Activated CD4-positive, alpha-beta T cell treated with anti-CD3 and anti-CD28 coated beads, Interleukin-2, amount 10 ng/mL, durations not matched to agents 24 days and 14 days (primary cell): ENCODE results near the gene KCNQ2. TPM values are rescaled to one million over a fixed set of nuclear protein-coding genes. Genes with fewer than 3 reads are reported as not detected.

ENCODE experiments used
- DNase-seq: peaks from one replicate; pipeline ENCODE4 v3.0.0; 2022
- H3K27ac Mint-ChIP-seq: one replicate; pipeline ENCODE4 v1.8.0; 2022; ENCODE audit warnings: mild to moderate bottlenecking, mixed read lengths
- H3K27me3 Mint-ChIP-seq: one replicate; pipeline ENCODE4 v1.8.0; 2022; ENCODE audit warnings: mixed read lengths
- H3K36me3 Mint-ChIP-seq: one replicate; pipeline ENCODE4 v1.8.0; 2022; ENCODE audit warnings: low read depth, mild to moderate bottlenecking, mixed read lengths
- H3K4me1 Mint-ChIP-seq: one replicate; pipeline ENCODE4 v1.8.0; 2021; ENCODE audit warnings: mixed read lengths
- H3K4me3 Mint-ChIP-seq: one replicate; pipeline ENCODE4 v1.8.0; 2022; ENCODE audit warnings: mild to moderate bottlenecking, moderate library complexity, mixed read lengths
- H3K9me3 Mint-ChIP-seq: one replicate; pipeline ENCODE4 v1.8.0; 2021; ENCODE audit warnings: mixed read lengths
- intact Hi-C: fragments of 100-400 bp; cut with micrococcal nuclease; formaldehyde crosslinking; loops from one replicate; pipeline ENCODE4 v1.15.1; 2023
- total RNA-seq: library from RNA; stranded (reverse); gene quantifications from 2 replicates; pipeline ENCODE4 v1.2.3, GENCODE V29; 2022

KCNQ2 gene
- total RNA-seq, 1 donor from 2014 or later, result not detected

DNA sequence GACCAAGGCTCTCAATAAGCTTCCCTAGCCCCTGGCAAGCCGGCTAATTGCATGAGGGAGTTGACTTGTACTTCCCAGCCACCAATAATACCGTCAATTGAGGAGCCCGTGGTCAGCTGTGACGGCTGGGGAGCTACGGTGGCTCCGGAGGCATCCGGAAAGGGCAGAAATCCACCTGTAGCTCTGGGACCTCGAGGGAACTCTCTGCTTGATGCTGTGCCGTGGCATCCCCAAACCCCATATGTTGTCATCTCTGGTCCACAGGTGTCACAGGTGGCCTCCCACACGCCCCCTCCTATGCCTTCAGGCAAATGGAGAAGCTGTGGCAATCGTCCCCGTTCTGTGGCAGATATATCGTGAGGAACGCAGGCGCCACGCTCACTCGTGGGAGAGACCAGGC, 5.5 kb upstream of the KCNQ2 start:
- H3K36me3 Mint-ChIP-seq, result no peaks in the 10 kb centered on the region
- peaks cover 35% of the 10 kb centered on the region for H3K27me3 Mint-ChIP-seq
- intact Hi-C loops, result no loop called here

DNA sequence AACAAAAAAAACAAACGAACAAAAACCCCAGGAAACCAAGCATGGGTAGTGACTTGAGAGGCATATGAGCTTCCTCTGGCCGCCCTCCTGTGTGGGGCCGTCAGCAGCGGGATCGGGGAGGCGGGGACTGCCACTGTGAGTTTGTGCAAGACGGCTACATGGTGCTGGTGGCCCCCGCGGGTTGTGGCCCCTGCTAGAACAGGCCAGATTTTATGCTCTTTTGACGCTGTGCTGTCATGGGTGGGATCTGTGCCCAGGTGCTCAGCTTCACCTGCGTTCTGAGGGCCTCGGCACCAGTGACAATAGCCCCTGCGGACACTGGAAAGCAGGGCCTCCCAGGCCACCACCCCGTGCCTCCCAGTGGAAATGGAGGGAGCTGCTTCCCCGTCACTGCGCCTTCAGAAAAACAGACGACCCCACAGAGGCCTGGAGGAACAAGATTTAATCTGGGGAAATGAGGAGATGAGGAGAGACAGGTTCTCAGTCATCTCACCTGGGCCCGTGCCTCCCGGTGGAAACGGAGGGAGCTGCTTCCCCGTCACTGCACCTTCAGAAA, 4.7 kb upstream of the KCNQ2 start:
- Mint-ChIP-seq H3K4me1 (no peaks in the 10 kb centered on the region), H3K9me3 (no peaks in the 10 kb centered on the region), H3K27me3 (peaks cover 30% of the 10 kb centered on the region), H3K36me3 (no peaks in the 10 kb centered on the region), H3K4me3 (no peak overlapping the region), H3K27ac (no peak overlapping the region)
- intact Hi-C loops, result no loop called here
- DNase-seq, result no peak

More for the DNA sequence above, 5.5 kb upstream of the KCNQ2 start:
- peaks cover under 1% of the 10 kb centered on the region for H3K4me1 Mint-ChIP-seq
- no peak overlapping the region for H3K27ac Mint-ChIP-seq
- H3K4me3 Mint-ChIP-seq, result no peak overlapping the region
- DNase-seq, result no peak
- no peaks in the 10 kb centered on the region for H3K9me3 Mint-ChIP-seq

DNA sequence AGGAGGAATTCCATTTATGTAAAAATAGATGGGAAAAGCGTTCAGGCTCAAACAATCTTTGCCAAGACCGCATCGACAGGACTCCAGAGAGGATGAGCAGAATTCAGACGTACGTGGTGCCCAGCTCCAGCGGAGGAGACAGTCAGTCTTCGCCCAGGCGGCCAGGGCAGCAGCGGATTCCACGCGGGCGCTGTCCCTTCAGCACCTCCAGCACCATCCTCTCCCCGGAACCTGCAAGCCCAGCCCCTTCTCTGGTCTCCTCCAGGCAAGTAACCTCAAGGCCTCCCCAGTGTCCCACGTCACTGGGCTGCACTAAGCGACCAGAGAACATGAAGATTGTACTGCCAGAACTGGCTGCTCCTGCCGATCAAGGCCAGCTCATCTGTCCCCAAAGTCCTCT, 2.8 kb upstream of the KCNQ2 start:
- H3K9me3 Mint-ChIP-seq, result no peaks in the 10 kb centered on the region
- no peaks in the 10 kb centered on the region for H3K4me1 Mint-ChIP-seq
- intact Hi-C loops, result no loop called here
- no peaks in the 10 kb centered on the region for H3K36me3 Mint-ChIP-seq
- H3K27me3 Mint-ChIP-seq, result peaks cover 32% of the 10 kb centered on the region
- H3K4me3 Mint-ChIP-seq, result no peak overlapping the region
- no peak overlapping the region for H3K27ac Mint-ChIP-seq
- DNase-seq, result peak; percentile 71

DNA sequence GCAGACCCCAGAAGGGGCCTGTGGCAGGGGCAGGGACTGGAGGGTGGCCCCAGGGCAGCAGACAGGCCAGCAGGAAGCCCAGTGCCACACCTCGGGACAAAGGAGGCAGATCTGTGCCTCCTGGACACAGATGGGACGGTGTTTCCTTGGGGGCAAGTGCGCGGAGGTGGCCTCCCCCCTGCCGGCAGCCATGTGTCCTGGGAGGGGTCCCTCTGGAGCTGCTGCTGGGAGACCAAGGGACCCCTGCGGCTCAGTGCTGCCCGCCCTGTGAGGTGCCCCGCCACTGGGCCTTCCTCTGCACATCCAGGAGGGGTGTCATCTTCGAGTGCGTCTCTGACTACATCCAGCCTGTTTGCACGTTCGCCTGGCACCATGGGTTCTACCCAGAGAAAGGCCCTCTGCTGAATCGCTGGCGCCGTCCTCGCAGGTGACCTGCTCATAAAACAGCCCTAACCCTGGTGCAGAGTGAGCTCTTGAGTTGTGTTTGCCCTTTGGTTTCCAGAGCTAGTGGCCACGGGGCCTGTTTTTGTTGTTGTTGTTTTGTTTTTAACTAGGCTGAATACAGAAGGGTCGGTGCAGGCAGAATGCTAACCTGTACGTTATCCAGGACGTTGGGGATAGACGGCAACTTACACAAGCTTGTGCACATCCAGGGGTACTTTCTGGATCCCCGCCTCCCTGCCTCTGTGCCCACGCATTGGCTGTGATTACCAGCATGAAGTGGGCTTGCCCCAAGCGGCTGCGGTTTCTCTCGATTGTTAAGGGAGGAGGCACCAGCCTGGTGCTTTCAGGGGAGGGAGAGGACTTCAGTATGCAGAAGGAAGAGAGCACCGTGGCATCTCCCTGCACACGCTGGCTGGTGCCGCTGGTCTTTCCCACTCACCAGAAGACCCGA, 1.3 kb upstream of the KCNQ2 start:
- no peaks in the 10 kb centered on the region for H3K4me1 Mint-ChIP-seq
- no peaks in the 10 kb centered on the region for H3K36me3 Mint-ChIP-seq
- DNase-seq, result no peak
- H3K27me3 Mint-ChIP-seq, result peaks cover 32% of the 10 kb centered on the region
- H3K27ac Mint-ChIP-seq, result no peak overlapping the region
- H3K9me3 Mint-ChIP-seq, result no peaks in the 10 kb centered on the region
- no peak overlapping the region for H3K4me3 Mint-ChIP-seq
- intact Hi-C loops, result no loop called here

DNA sequence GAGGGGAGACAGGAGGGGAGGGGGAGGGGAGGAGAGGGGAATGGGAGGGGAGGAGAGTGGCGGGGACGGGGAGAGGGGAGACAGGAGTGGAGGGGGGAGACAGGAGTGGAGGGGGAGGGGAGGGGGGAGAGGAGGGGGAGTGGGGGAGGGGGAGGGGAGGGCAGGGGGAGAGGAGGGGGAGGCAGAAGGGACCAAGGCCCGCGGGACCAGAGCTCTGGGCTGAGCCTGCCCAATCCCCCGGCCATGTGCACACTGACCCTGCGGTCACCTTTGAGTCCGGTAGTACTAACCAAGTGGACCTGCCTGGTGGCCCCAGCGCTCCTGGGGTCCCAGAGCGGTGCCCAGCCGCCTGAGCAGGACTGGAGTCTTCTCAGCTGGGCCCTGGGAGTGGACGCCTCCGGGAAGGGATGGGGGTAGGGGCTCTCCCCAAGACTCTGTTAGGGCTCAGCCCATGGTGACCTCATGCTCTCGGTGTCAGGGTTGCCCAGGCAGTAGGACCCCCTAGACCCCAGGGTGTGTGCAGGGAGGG, 471 bp upstream of the KCNQ2 start:
- Mint-ChIP-seq H3K9me3 (no peaks in the 10 kb centered on the region), H3K27ac (no peak overlapping the region), H3K4me1 (no peaks in the 10 kb centered on the region), H3K27me3 (peaks cover 32% of the 10 kb centered on the region), H3K4me3 (no peak overlapping the region), H3K36me3 (no peaks in the 10 kb centered on the region)
- intact Hi-C loops, result no loop called here
- DNase-seq, result no peak

DNA sequence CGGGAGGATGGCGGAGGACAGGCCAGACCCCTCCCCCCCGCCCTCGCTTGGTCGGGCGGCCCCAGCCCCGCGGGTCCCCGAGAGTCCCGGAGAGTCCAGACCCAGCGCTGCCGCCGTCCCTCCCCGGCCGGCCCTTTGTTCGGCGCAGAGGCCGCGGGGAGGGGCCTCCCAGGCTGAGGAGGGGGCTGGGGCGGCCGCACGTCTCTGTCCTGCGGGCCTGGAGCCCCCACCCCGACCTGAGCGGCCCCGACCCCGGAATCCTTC, 806 bp downstream of the KCNQ2 start:
- Mint-ChIP-seq H3K4me3 (no peak overlapping the region), H3K27me3 (peaks cover 25% of the 10 kb centered on the region), H3K4me1 (no peaks in the 10 kb centered on the region), H3K36me3 (no peaks in the 10 kb centered on the region), H3K27ac (no peak overlapping the region), H3K9me3 (no peaks in the 10 kb centered on the region)
- intact Hi-C loops, result no loop called here
- no peak for DNase-seq

DNA sequence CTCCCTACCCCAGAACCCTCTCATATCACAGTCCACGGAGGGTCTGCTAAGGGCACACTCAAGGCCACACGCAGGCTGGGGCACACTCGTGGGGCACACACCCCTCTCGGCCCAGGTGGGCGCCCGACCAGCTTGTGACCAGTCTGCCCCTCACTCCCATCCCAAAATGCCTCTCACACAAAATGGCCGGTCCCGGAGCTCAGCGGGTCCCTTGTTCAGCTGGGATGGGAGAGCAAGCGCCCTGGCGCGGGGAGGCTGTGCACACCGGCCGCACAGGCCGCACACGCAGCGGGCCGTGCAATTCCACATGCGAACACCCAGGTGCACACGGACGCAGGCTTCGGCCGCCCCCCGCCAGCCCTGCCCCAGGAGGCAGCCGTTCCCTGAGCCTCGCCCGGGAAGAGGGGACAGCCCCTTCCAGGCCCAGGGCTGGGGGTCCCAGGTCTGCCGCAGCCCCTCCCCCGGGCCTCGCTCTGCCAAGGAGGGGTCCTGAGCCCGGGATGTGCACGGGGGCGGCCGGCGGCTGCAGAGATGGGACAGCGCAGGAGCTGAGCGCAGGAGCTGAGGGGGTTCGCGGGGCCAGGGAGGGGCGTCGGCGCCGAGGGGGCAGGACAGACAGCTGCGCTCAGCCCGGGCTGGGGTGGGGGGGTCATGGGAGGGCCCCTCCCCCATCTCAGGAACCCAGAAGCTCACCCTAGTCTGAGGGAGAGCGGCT, 1.3 kb downstream of the KCNQ2 start:
- H3K4me3 Mint-ChIP-seq, result no peak overlapping the region
- no peak for DNase-seq
- H3K9me3 Mint-ChIP-seq, result no peaks in the 10 kb centered on the region
- intact Hi-C loops, result no loop called here
- H3K36me3 Mint-ChIP-seq, result no peaks in the 10 kb centered on the region
- H3K27me3 Mint-ChIP-seq, result peaks cover 25% of the 10 kb centered on the region
- H3K27ac Mint-ChIP-seq, result no peak overlapping the region
- no peaks in the 10 kb centered on the region for H3K4me1 Mint-ChIP-seq

DNA sequence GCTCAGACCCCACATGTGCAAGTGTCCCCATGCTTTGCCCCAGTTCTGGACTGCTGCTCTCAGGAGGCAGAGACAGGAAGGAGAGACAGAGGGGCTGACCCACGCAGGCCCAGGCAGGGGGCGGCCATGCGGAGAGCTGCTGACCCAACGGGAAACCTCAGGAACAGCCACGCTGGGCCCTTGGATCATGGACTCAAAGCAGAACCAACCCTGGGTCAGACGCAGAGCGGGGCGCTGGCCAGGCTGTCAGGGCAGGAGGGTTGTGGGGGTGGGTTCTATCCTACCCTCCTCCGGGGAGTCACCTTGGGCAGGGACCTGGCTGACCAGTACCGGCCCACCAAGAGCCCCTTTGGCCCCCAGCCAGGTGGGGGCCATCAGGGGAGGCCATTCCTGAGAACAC, 2.0 kb downstream of the KCNQ2 start:
- DNase-seq, result no peak
- Mint-ChIP-seq H3K27ac (no peak overlapping the region), H3K36me3 (no peaks in the 10 kb centered on the region), H3K4me1 (no peaks in the 10 kb centered on the region), H3K27me3 (peaks cover 25% of the 10 kb centered on the region), H3K9me3 (no peaks in the 10 kb centered on the region), H3K4me3 (no peak overlapping the region)
- intact Hi-C loops, result no loop called here

DNA sequence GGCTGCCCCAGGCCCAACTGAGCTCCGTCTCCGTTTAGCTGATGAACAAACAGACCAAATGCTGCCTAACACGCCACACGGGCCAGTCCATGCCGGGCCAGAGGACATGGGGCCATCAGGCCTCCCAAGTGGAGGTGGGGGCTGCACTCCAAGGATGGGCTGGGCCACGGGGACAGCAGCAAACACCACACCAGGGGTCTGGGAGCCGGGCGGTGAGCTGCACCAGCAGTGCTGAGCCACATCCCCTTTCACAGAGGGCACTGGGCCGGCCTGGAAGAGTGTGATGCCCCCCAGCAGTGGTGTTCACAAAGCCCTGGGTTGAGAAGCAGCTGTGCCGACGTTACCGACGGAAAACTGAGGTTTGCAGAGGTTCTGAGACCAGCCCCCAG, 2.7 kb downstream of the KCNQ2 start:
- Mint-ChIP-seq H3K9me3 (no peaks in the 10 kb centered on the region), H3K27me3 (peaks cover 19% of the 10 kb centered on the region), H3K4me1 (no peaks in the 10 kb centered on the region), H3K36me3 (no peaks in the 10 kb centered on the region), H3K4me3 (no peak overlapping the region), H3K27ac (no peak overlapping the region)
- intact Hi-C loops, result no loop called here
- no peak for DNase-seq

DNA sequence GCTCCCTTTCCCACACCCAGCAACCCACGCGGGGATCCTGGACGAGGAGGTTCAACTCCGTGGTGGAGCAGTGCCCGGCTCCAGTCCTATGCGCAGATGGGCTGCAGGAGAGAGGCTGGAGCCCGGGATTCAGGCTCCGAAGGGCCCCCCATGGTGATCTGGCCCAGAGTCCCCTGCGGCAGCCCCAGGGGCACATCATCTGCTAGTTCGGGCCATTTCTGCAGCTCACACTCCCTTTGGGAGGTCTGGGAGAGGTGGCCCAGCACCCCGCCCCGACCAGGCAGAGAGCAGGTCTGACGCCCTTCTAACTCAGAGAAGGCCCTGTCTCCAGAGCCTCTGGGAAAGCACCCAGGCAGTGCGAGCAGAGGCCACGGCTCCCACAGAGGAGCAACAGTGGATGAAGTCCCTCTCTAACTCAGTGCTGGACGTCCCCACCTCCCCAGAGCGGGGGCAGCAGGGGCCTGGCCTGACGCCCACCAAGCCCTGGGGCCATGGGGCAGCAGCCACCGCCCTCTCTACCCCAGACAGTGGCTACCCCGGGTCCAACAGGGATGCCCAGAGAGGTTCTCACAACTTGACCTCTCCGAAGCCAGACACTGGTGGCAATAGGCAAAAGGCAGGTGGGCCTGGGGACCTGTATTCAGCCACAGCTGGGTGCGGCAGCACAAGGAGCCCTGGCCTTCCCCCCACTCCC, 3.3 kb downstream of the KCNQ2 start:
- Mint-ChIP-seq H3K27ac (no peak overlapping the region), H3K4me3 (no peak overlapping the region), H3K27me3 (peaks cover 16% of the 10 kb centered on the region), H3K4me1 (no peaks in the 10 kb centered on the region), H3K9me3 (no peaks in the 10 kb centered on the region), H3K36me3 (no peaks in the 10 kb centered on the region)
- intact Hi-C loops, result no loop called here
- no peak for DNase-seq

DNA sequence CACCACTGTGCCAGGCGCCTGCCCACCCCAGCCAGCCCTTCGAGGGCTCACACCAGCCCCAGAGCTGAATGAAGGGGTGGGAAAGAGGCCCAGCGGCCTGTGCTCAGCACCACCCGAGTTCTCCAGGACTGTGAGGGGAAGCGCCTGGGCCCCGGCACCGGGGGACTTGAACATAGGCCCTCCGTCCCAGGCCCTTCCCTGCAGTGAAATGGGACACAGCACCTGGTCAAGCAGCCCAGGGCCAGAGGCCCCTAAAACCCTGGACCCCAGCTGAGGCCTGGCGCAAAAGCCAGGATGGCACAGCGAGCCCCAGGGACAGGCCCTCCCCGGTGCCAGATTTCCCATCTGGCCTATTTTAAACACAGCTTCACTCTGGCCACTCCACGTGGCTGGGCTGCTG, 4.0 kb downstream of the KCNQ2 start:
- H3K27me3 Mint-ChIP-seq, result peaks cover 10% of the 10 kb centered on the region
- no peaks in the 10 kb centered on the region for H3K36me3 Mint-ChIP-seq
- no peaks in the 10 kb centered on the region for H3K9me3 Mint-ChIP-seq
- no peaks in the 10 kb centered on the region for H3K4me1 Mint-ChIP-seq
- no peak overlapping the region for H3K27ac Mint-ChIP-seq
- H3K4me3 Mint-ChIP-seq, result no peak overlapping the region
- intact Hi-C loops, result no loop called here
- no peak for DNase-seq

DNA sequence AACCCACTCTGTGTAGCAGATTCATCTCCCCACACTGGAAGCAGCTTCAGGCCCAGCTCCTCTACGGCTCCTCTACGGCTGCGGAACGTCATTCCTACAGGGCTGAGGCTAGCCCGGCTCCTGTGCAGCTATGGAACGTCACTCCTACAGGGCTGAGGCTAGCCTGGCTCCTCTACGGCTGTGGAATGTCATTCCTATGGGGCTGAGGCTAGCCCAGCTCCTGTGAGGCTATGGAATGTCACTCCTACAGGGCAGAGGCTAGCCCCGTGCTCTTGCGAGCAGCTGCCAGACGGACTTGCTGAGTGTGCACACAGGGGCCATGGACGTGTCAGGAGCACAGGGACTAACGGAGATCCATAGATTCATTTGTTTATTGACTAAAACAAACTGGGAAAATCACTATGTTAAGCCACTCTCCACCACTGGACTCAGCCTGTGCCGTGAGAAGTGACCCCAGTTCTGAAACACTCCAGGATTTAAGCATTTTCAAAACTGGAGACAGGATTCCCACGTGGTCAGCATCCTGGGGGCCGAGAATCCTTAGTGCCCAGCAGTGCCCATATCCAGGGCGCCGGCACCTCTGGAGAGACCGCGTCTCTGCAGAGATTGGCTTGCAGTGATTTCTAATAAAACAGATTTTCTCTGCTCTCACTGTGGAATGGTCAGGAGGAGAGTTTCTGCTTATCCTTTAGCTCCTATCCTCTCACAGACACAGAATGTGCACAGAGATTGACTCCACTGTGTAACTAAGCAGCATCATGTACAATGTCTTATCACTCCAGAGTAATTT, 5.0 kb downstream of the KCNQ2 start:
- no peak overlapping the region for H3K27ac Mint-ChIP-seq
- no peak overlapping the region for H3K4me3 Mint-ChIP-seq
- intact Hi-C loops, result no loop called here
- peaks cover 6% of the 10 kb centered on the region for H3K27me3 Mint-ChIP-seq
- H3K9me3 Mint-ChIP-seq, result no peaks in the 10 kb centered on the region
- DNase-seq, result no peak
- H3K36me3 Mint-ChIP-seq, result no peaks in the 10 kb centered on the region
- H3K4me1 Mint-ChIP-seq, result no peaks in the 10 kb centered on the region

DNA sequence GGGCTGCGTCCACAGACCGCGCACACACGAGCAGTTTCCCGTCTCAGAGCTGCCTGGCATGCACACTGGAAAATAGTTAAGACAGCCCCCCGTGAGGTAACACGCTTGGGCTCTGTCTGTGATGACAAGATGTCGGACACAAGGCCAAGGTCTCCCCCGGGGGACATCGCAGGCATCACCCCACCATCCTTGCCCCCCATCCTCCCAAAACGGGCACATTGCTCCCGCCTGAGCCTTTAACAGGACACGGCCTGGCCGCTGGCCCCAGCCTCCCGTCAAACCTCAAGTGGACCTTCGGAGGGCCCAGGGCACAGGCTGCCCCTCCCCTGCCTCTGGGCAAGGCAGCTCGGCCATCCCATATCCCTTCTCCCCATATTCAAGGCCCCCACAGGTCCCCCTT, 5.6 kb downstream of the KCNQ2 start:
- no peak for DNase-seq
- Mint-ChIP-seq H3K9me3 (no peaks in the 10 kb centered on the region), H3K27me3 (peaks cover 6% of the 10 kb centered on the region), H3K4me3 (no peak overlapping the region), H3K4me1 (no peaks in the 10 kb centered on the region), H3K36me3 (no peaks in the 10 kb centered on the region), H3K27ac (no peak overlapping the region)
- intact Hi-C loops, result no loop called here
